Measurements from ENCODE around the gene RAB42.
A peak's percentile ranks its signal among the peaks of the same experiment; 100 is the strongest.
"Not testable (repeated sequence)": the region's sequence is repeated elsewhere in the genome, so short reads cannot be mapped to it uniquely, and the experiment has no call there.

RAB42 gene

DNA sequence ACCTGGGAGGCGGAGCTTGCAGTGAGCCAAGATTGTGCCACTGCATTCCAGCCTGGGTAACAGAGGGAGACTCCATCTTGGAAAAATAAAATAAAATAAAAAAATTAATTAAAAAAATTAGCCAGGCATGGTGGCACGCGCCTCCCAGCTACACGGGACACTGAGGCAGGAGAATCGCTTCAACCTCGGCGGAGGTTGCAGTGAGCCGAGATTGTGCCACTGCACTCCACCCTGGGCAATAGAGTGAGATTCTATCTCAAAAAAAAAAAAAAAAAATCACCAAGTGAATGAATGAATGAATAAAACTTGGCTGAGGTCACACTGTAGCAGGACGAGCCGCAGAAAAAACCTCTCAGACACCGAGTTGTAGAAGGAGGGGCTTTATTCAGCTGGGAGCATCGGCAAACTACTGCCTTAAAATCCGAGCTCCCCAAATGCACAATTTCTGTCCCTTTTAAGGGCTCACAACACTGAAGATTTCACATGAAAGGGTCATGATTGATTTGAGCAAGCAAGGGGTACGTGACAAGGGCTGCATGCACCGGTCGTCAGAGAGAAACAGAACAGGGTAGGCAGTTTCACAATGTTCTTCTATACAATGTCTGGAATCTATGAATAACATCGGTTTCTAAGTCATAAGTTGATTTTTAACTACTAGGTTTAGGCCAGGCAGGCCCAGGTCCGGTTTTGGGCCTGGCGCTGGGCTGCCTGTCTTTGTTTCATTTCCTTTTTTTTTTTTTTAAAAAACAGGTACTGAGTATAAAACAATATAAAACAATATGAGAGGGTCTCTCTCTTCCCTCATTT is 5.3 kb upstream of the RAB42 start:
- not testable (repeated sequence) for DNase-seq

- DNase-seq = no peak
Observed at GRCh38 chr1:28592321-28593071, 431 bp downstream of the RAB42 start.

DNA sequence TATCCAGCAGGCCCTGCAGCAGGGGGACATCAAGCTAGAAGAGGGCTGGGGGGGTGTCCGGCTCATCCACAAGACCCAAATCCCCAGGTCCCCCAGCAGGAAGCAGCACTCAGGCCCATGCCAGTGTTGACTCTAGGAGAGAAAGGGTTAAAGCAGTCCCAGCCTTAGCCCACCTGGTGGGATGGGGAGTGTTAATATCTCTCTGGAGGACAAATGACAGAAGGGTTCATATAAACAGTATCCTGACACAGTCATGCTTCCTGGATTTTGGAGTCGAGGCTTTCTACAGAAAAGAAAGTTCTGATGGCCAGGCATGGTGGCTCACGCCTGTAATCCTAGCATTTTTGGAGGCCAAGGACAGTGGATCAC is 1.9 kb downstream of the RAB42 start:
- not testable (repeated sequence) for DNase-seq

GRCh38 chr1:28594686-28595411 is 2.8 kb downstream of the RAB42 start:
- DNase-seq = not testable (repeated sequence)

GRCh38 chr1:28595412-28596191 is 3.5 kb downstream of the RAB42 start:
- DNase-seq = no peak

- not testable (repeated sequence) for DNase-seq
Observed at GRCh38 chr1:28596276-28596675, 4.2 kb downstream of the RAB42 start.

GRCh38 chr1:28601696-28602095 is 9.6 kb downstream of the RAB42 start:
- no peak for DNase-seq

DNA sequence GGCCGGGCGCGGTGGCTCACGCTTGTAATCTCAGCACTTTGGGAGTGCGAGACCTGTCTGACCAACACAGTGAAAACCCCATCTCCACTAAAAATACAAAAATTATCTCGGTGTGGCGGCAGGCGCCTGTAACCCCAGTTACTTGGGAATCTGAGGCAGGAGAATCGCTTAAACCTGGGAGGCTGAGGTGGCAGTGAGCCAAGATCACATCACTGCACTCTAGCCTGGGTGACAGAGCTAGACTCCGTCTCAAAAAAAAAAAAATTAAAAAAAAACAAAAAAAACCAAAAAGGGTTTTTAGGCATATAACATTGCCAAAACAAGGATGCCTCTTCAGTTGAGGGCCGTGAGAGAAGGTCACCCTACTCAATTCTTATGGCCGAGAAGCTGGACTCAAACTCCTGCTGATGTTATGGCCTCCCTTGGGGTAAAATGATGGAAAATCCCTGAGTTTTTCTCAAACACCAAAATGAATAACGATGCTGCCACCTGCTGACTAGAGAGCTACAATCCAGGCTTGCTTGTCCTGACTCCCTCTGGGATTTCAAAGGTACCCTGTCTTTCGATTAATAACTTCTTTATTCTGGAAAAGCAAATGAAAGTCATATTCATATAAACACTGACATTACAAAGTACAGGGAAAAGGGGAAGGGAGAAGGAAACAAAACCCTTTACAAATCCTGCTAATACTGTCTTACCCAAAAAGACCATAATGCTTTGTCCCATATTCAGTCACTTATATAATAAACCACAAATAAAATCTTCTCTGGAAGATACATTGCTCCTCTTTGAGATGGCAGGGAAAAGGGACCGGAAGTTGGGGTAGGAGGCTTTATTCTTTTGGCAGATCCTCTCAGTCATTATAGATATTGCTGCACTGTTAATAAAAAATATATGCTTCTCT is 10.7 kb downstream of the RAB42 start:
- DNase-seq = peak; percentile 44

DNA sequence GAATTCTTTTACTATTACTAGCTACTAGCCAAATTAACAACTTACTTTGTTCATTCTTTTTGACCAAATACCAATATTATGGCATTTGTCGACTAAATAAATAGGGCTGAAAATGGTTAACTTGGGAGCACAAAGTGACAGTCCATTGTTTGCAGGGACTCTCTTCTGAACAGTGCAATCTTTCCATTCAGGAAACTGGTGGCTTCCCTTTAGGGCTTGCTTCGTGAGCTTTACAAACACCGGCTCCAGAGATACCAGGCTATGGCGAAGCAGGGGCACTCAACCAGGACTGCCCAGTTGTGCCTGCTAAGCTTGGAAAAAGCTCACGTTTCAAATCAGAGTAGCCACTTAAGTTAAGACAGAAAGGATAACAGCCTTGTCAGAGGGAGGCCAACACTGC is 12.3 kb downstream of the RAB42 start:
- DNase-seq = no peak

- no peak for DNase-seq
Observed at GRCh38 chr1:28604962-28605361, 12.9 kb downstream of the RAB42 start.

- DNase-seq = no peak
Observed at GRCh38 chr1:28606771-28607170, 14.7 kb downstream of the RAB42 start.

DNA sequence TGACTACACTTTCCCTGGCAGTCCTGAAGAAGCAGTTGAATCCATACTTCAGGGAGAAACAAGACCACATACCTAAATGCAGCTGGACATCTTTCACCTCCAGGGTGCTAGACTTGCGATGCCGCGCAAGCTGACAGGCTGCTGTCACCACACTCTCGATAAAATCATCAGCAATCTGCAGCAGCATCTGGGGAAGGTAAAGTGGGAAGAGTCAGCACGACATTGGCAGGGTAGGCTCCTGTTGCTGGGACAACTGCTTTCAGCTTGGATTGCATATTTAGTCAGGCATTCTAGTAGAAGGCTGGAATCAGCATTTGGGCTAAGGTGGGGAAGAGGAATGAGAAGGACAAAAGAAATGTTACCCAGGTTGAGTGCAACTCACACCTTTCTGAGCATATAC is 21.1 kb downstream of the RAB42 start:
- DNase-seq = no peak

DNA sequence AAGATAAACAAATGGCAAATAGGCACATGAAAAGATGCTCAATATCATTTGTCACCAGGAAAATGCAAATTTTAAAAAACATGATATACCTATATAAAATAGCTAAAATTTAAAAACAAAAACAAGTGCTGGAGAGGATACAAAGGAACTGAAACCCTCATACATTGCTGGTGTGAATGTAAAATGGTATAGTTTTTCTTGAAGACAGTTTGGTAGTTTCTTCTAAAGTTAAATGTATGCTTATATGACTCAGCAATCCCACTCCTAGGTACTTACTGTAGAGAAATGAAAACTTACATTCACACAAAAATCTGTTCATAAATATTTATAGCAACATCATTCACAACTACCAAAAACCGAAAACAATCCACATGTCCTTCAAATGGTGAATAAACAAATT is 39.6 kb downstream of the RAB42 start:
- no peak for DNase-seq

- DNase-seq = no peak
Observed at GRCh38 chr1:28632560-28632959, 40.5 kb downstream of the RAB42 start.

DNA sequence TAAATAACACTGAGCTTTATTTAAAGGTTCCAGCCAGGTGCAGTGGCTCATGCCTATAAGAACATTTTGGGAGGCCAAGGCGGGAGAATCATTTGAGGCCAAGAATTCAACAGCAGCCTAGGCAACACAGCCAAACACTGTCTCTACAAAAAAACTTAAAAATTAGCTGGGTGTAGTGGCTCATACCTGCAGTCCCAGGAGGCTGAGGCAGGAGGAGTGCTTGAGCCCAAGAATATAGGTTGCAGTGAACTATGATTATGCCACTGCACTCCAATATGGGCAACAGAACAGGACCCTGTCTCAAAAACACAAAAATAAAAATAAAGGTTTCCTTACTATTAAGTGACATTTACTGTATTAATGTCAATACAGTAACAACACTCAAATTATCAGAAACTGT is 48.7 kb downstream of the RAB42 start:
- peak; percentile 54 for DNase-seq

DNA sequence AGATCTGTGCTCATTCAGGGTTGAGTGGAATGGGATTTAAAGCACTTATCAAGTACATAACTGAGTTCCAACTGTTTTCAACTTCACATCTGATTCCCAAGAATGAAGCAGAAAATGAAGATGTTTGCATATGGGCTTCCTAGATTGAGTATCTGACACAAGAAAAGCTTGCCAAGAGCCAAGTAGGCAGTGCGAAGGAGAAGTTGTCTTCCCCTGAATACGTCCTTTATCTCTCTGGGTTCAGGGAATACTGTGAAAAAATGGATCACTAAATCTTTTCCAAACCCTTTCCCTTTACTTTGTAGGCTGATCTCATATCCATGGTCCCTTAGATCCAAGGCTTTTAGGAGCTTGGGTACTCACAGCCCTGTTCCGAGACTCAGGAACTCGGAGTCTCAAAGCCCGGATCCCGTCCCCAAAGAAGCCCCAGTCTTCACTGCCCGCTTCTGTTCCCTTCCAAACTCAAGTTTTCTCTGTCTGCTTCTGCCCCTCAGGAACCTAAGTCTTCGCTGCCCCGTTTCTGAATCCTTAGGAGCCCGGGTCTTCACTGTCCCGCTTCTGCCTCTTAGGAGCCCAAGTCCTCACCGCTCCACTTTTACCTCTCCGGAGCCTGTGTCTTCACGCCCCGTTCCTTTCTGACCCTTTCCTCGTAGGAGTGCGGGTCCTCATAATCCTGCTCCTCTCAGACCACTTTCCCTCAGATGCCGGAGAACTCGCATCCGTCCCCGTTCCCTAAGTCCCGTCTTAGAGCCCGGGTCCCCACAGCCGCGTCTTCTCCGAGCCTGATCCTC is 50.2 kb downstream of the RAB42 start:
- DNase-seq = no peak

DNA sequence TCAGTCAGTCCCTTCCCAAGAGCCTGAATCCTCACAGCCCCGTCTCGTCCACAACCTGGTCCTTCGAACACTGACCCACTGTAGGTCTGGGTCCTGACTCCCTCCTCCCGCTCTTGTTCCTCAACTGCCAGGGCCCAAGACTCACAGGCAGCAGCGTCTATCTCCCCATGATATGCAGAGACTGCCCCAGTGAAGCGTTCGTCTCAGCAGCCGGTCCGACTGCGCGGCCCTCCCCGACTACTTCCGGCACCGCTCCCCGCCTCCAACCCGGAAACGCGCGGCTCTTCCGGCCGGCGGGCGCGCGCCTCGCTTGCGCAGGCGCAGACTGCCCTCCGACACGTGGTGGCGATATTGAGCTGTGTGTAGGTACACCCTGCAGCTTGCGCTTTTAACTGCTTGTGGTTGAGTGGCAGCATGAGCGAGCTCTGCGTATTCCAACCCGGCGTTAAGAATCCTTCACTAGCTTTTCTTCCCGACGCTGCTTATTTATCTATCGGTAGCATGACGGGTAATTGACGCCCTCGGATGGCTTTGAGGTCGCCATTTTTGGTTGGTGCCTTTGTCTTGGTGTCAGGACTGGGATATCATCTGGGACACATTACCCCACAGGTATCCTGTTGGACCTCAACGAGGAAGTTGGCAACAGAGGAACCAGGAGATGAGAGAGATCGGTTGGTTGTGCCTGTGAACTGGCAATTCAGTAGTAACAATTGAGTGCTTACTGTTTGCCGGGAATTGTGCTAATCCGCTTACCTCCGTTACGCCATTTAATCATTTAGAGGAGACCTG is 51.0 kb downstream of the RAB42 start, which contains the start of gene TAF12:
TSS of gene TAF12 (minus strand) at position 221 of the 789 bp plus-strand sequence. CDS start 20,986 bp downstream, outside the sequence.
- DNase-seq = peak; percentile 97

DNA sequence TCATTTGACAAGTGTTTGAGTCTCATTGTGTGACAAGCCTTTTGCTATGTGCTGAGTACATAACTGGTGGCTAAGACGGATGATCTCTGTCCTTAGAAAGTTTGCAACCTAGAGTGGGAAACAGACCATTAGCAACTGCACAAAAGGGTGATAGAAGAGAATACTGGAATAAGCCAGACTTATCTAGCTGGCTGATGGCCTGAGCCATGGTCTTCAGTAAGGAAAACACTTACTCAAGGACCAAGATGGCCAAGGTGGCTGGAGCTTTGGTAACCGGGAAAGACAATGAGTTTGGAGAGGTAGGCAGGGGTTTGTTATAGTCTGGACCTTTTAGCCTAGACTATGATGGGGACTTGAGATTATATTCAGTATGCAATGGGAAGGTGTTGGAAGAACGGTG is 52.4 kb downstream of the RAB42 start:
- DNase-seq = no peak
